ENCODE measurements around the gene SDK1. TPM values are rescaled to one million over a fixed set of nuclear protein-coding genes. Genes with fewer than 3 reads are reported as not detected.

The SDK1 gene
- total RNA-seq, 4 donors from 2014 or later: 2.5 to 12.9 (median 6.1) TPM

DNA sequence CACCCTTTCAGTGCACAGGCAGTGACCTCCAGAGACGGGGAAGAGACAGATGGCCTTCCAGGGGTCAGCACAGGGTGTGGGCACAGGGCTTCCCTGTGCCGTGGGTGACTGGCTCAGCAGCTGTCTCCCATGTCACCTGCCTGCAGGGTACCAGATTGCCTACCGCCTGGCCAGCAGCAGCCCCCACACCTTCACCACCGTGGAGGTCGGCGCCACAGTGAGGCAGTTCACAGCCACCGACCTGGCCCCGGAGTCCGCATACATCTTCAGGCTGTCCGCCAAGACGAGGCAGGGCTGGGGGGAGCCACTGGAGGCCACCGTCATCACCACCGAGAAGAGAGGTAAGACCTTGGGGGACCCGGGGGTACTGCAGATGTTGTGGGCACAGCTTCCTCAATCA is 844.5 kb downstream of the SDK1 start:
- Histone ChIP-seq H3K4me1 (peaks cover 11% of the 10 kb centered on the region), H3K27ac (no peak overlapping the region), H3K36me3 (no peaks in the 10 kb centered on the region), H3K27me3 (no peaks in the 10 kb centered on the region), H3K4me3 (no peak overlapping the region), H3K9me3 (no peaks in the 10 kb centered on the region)
- WGBS: 89% methylated on average over 7 of the region's 14 CpGs
- DNase-seq (ENCODE audit: low spot score in 2 of 2): no peak
- TF ChIP-seq EP300 (IDR thresholded peaks at IDR 0.05) (no peak), POLR2A (IDR thresholded peaks at IDR 0.05) (no peak)

DNA sequence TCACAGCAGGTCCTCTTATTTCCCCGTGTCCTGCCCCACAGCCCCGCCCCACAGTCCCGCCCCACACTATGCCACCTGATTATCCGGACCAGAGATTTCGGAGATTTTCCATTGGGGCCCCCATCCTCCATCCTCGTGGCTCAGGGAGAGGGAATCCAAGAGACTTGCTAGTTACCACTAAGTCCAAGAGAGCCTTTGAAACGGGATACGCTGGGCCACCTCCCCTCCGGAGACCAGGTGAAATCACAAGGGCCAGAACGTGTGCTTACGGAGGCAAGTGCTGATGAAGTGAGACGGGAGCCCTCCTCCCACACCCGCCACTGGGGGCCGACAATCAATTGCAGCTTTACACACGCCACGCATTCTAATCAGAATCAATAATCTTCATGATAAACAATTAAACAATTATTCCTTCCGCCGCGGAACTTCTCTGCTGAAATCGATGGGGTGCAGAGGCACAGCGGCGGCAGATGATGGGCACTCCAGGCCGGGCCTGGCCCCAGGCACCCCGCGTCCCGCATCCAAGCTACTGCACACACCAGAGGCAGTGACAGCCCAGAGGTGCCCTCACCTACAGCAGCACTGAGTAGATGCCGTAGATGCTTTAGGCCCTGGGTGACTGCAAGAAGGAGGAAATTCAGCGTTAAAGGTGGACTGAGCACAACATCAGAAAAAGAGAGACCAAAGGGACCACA is 847.0 kb downstream of the SDK1 start:
- Histone ChIP-seq H3K4me1 (peaks cover 11% of the 10 kb centered on the region), H3K4me3 (no peak overlapping the region), H3K36me3 (no peaks in the 10 kb centered on the region), H3K27ac (no peak overlapping the region), H3K27me3 (no peaks in the 10 kb centered on the region), H3K9me3 (no peaks in the 10 kb centered on the region)
- TF ChIP-seq, protein P1, sequence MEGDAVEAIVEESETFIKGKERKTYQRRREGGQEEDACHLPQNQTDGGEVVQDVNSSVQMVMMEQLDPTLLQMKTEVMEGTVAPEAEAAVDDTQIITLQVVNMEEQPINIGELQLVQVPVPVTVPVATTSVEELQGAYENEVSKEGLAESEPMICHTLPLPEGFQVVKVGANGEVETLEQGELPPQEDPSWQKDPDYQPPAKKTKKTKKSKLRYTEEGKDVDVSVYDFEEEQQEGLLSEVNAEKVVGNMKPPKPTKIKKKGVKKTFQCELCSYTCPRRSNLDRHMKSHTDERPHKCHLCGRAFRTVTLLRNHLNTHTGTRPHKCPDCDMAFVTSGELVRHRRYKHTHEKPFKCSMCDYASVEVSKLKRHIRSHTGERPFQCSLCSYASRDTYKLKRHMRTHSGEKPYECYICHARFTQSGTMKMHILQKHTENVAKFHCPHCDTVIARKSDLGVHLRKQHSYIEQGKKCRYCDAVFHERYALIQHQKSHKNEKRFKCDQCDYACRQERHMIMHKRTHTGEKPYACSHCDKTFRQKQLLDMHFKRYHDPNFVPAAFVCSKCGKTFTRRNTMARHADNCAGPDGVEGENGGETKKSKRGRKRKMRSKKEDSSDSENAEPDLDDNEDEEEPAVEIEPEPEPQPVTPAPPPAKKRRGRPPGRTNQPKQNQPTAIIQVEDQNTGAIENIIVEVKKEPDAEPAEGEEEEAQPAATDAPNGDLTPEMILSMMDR (IDR thresholded peaks at IDR 0.05): no peak
- no peak for TF ChIP-seq EP300 (IDR thresholded peaks at IDR 0.05)
- TF ChIP-seq POLR2AphosphoS5 (IDR thresholded peaks at IDR 0.05): no peak
- TF ChIP-seq POLR2A (IDR thresholded peaks at IDR 0.05): no peak
- 92% methylated on average over 28 of the region's 28 CpGs for WGBS
- no peak for DNase-seq (ENCODE audit: low spot score in 2 of 2)

DNA sequence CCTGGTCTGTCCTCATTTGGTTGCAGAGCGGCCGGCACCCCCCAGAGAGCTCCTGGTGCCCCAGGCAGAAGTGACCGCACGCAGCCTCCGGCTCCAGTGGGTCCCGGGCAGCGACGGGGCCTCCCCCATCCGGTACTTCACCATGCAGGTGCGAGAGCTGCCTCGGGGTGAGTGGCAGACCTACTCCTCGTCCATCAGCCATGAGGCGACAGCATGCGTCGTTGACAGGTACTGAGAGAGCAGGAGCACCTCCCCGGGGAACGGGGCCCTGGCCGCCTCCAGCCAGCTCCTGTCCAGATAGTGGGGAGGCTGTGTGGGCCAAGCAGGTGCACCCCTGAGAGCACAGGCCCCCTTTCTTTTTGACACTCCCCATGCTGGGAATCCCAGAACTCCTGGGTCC is 848.2 kb downstream of the SDK1 start:
- peaks cover 11% of the 10 kb centered on the region for H3K4me1 ChIP-seq
- no peak overlapping the region for H3K4me3 ChIP-seq
- H3K27ac ChIP-seq: no peak overlapping the region
- WGBS: no CpG with 5 or more reads among the region's 18 CpGs
- no peak for DNase-seq (ENCODE audit: low spot score in 2 of 2)
- no peak for TF ChIP-seq POLR2A (IDR thresholded peaks at IDR 0.05)
- TF ChIP-seq, protein P1 (IDR thresholded peaks at IDR 0.05): no peak
- TF ChIP-seq EP300 (IDR thresholded peaks at IDR 0.05): no peak
- no peak for TF ChIP-seq POLR2AphosphoS5 (IDR thresholded peaks at IDR 0.05)
- no peaks in the 10 kb centered on the region for H3K27me3 ChIP-seq
- H3K36me3 ChIP-seq: no peaks in the 10 kb centered on the region
- no peaks in the 10 kb centered on the region for H3K9me3 ChIP-seq

DNA sequence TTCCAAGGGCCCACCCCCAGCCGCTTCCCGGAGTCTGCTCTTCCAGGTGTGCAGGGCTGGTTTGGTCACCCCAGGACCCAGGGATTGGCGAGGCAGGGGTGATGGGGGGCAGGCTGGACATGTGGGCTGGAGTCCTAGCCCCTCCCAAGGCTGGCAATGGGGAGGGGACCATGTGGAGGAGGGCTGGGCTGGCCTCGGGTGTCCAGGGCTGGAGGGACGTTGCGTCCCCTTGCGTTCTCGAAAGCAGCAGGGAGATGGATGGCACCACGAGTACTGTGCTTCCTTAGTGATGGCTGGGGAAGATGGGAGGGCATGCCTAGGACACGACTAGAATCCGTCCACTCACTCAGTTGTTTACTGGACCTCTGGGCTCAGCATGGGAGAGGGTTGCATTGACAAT is 848.6 kb downstream of the SDK1 start:
- H3K27me3 ChIP-seq: no peaks in the 10 kb centered on the region
- H3K27ac ChIP-seq: no peak overlapping the region
- 91% methylated on average over 10 of the region's 11 CpGs for WGBS
- TF ChIP-seq POLR2A (IDR thresholded peaks at IDR 0.05) (no peak), POLR2AphosphoS5 (IDR thresholded peaks at IDR 0.05) (no peak), EP300 (IDR thresholded peaks at IDR 0.05) (no peak)
- TF ChIP-seq, protein P1 (IDR thresholded peaks at IDR 0.05): no peak
- no peak overlapping the region for H3K4me3 ChIP-seq
- H3K9me3 ChIP-seq: no peaks in the 10 kb centered on the region
- DNase-seq (ENCODE audit: low spot score in 2 of 2): no peak
- H3K36me3 ChIP-seq: no peaks in the 10 kb centered on the region
- H3K4me1 ChIP-seq: peaks cover 8% of the 10 kb centered on the region

DNA sequence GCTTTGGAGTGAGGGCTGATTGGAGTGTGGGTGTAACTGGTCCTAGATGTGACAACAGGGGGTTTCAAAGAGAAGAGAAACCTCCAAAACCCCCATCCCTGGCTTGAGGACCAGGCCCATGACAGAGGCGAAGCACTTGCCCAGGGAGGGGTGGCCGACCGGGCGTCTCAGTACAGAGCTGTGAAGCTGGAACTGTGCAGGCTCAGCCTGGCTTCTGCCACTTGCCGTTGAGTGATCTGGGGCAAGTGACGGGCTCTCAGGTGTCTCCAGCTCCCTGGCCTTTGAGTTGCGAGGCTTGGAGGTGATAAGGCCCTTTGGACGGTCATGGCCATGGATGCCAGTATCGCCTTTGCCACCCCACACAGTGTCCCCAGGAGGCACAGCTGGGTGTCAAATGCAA is 849.7 kb downstream of the SDK1 start:
- no peaks in the 10 kb centered on the region for H3K36me3 ChIP-seq
- H3K9me3 ChIP-seq: no peaks in the 10 kb centered on the region
- no peaks in the 10 kb centered on the region for H3K4me1 ChIP-seq
- H3K4me3 ChIP-seq: no peak overlapping the region
- WGBS: 96% methylated on average over 5 of the region's 9 CpGs
- no peaks in the 10 kb centered on the region for H3K27me3 ChIP-seq
- no peak overlapping the region for H3K27ac ChIP-seq
- TF ChIP-seq POLR2A (IDR thresholded peaks at IDR 0.05) (no peak), EP300 (IDR thresholded peaks at IDR 0.05) (no peak), POLR2AphosphoS5 (IDR thresholded peaks at IDR 0.05) (no peak)
- TF ChIP-seq, protein P1 (IDR thresholded peaks at IDR 0.05): no peak
- no peak for DNase-seq (ENCODE audit: low spot score in 2 of 2)

DNA sequence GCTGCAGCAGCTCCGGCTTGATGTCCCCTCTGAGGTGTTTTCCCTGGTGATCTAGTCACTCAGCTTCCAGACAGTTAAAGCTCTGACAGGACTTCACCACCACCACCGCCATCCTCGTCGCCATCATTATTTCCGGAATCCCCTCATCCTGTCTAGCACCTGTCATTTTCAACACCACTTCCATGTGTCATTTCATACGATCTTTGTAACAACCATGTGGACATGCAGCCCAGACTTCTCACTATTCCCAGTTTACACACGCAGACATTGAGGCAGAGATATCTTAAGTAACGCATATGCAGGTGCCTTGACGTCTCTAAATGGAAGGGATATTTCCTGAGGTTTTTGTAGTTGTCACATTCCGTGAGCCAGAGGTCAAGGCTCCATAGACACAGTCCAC is 850.5 kb downstream of the SDK1 start:
- no peak for DNase-seq (ENCODE audit: low spot score in 2 of 2)
- Histone ChIP-seq H3K9me3 (no peaks in the 10 kb centered on the region), H3K4me1 (no peaks in the 10 kb centered on the region), H3K36me3 (no peaks in the 10 kb centered on the region), H3K4me3 (no peak overlapping the region), H3K27me3 (no peaks in the 10 kb centered on the region), H3K27ac (no peak overlapping the region)
- WGBS: 94% methylated on average over 10 of the region's 10 CpGs
- no peak for TF ChIP-seq EP300 (IDR thresholded peaks at IDR 0.05)
- TF ChIP-seq POLR2A (IDR thresholded peaks at IDR 0.05): no peak
- TF ChIP-seq, protein P1 (IDR thresholded peaks at IDR 0.05): no peak
- TF ChIP-seq POLR2AphosphoS5 (IDR thresholded peaks at IDR 0.05): no peak
